Motor neuron (in vitro differentiated cells): ENCODE results near the gene ODR4. TPM values are rescaled to one million over a fixed set of nuclear protein-coding genes. Genes with fewer than 3 reads are reported as not detected.
A peak's percentile ranks its signal among the peaks of the same experiment; 100 is the strongest.
"Not testable (repeated sequence)": the region's sequence is repeated elsewhere in the genome, so short reads cannot be mapped to it uniquely, and the experiment has no call there.

Experiments
- ATAC-seq, 8 experiments: fragments of 200-7000 bp; cut with Tn5 transposase; replicated peaks in 6 of 8; 2 replicates each; pipeline ENCODE4 v1.8.0; 2021; ENCODE audit warnings: mild to moderate bottlenecking in 8 of 8, moderate library complexity in 8 of 8
- H3K27ac ChIP-seq, 2 donors: fragments of 250-450 bp; sonication (Bioruptor Pico); 2 replicates each; pipeline ENCODE4 v1.9.0; 2021; ENCODE audit warnings: antibody characterized with exemption in 2 of 2, mild to moderate bottlenecking in 2 of 2, moderate library complexity in 1 of 2
- H3K4me1 ChIP-seq, 2 donors: fragments of 250-450 bp; sonication (Bioruptor Pico); replicated peaks in 1 of 2; 2 replicates each; pipeline ENCODE4 v1.6.1; 2021; ENCODE audit warnings: antibody characterized with exemption in 2 of 2, mild to moderate bottlenecking in 2 of 2, moderate library complexity in 1 of 2
- H3K4me3 ChIP-seq, 5 donors: fragments of 250-450 bp; sonication (Bioruptor Pico); 2 replicates each; pipeline ENCODE4 v1.9.0; 2021; ENCODE audit warnings: antibody characterized with exemption in 5 of 5, mild to moderate bottlenecking in 5 of 5, moderate library complexity in 4 of 5
- WGBS, 10 experiments: fragments of 450-650 bp; shearing (Covaris generic); methylation state at CpG; one replicate each; pipeline ENCODE4 v1.0.0; 2022; 5-methylcytosine and 5-hydroxymethylcytosine counted together
- in situ Hi-C, 9 experiments: fragments of 400-800 bp; cut with MboI; loops; one replicate each; pipeline ENCODE4 v1.15.0; 2021; ENCODE audit warnings: low sequenced_read_pairs in 9 of 9, low pct_unique_long_range_greater_than_20kb in 2 of 9; ENCODE audit not compliant: unreplicated experiment in 9 of 9
- total RNA-seq, 8 experiments: library from RNA; unstranded; fragments of 300-600 nt; gene quantifications; 2 replicates each; pipeline versions ENCODE4 v1.2.3 to v1.2.4, GENCODE V29; 2022

ODR4 gene
- total RNA-seq: 10 to 100 TPM; 18.7 to 26.9 (median 24.3) TPM

DNA sequence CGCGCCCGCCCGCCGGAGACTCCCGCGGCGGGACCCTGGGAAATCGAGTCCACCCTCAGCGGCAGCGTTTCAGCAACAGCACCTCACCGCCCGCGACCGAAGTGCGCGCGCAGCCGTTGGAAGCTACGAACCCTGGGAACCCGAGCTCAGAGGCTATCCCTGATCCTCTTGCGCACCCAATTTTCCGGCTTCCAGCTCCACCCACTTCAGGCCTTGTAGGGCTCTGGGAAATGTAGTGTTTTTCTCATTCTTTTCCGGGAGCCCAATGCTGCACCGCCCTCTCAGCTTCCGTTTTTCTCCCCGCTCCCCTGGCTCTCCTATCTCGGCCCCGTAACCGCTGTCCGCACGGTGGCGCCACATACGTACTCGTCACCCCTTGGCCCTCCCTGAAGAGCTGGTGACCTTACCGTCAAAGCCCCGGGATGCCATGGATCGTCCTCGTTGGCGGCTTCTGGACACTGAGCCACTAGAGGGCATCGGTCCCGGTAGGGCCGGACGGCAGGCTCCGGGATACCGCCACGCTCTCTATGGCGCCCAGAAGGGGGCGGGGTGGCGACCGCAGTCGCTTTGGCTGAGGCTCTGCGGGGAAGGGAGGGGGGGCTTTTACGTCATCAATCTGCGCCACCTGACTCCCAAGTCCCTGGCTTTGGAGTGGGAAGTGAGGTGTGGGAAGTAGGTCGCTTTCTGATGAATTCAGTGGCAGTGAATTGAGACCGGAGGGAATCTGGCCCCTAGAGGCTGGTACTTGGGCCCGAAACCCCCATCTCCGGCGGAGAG is at the start of gene ODR4, which contains the start of gene TPR:
Gene ODR4 (plus strand): TSS at position 687 of the 777 bp plus-strand sequence. CDS start 3,948 bp downstream, outside the sequence.
Gene TPR (minus strand): TSS at position 102 of the 777 bp plus-strand sequence. CDS start 225 bp downstream, outside the sequence.
- peak within 1 kb of the TSS; percentile 45 to 83 (median 62) for H3K4me3 ChIP-seq
- H3K4me1 ChIP-seq: peaks cover 4 to 5% of the 10 kb centered on the region in 2 donors
- peak; percentile 83 to 91 (median 88) for ATAC-seq
- H3K27ac ChIP-seq: peak within 1 kb of the TSS; percentile 94
- WGBS, 10 experiments: 0 to 2% (median 0%) methylated on average over 1 to 23 of the region's 60 CpGs; no CpG with 5 or more reads in 2 of the 10 experiments
- in situ Hi-C loops: loop anchor here in 1 of 9 experiments (25.0 kb wide), 1 partner anchor 612 kb away; no protein-coding TSS in a partner anchor

DNA sequence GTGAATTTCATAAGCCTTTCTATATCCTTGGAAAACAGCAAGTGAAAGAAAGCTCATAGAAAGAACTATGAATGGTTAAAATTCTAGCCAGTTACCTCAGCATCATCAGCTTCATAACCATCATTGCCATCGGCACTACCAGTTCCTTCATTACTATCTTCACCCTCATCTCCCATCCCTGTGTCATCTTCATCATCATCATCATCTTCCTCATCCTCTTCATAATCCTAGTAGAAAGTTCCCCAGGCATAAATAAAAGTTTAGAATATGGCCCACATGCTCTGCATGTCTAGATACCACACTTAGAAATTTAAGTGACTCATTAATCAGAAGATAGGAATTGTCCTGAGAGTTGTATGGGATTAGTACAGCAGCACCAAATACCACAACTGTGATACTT is 49.6 kb upstream of the ODR4 start:
- 50 to 100% (median 100%) methylated on average over 1 of the region's 1 CpG; no CpG with 5 or more reads in 5 of the 10 experiments for WGBS, 10 experiments
- in situ Hi-C loops: no loop called here

DNA sequence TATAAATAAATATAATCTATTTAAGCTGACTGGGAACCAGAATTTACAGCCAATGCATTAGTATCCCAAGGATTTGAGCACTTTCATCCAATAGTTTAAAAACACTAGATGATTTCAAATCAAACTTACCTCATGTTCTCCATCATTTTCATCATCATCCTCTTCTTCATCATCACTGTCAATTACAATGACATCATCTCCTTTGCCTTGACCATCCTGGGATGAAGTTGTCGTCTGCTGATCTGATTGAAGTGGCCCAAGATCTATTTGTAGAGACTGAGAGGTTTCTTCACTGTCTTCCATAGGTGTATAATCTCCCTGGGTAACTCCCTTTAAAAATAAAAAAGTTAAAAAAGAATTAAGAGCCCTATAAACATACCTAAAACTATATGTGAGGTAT is 48.3 kb upstream of the ODR4 start:
- Histone ChIP-seq H3K4me1 (no peaks in the 10 kb centered on the region), H3K4me3 (no peak overlapping the region), H3K27ac (no peak overlapping the region)
- 80 to 100% (median 100%) methylated on average over 1 of the region's 1 CpG; no CpG with 5 or more reads in 3 of the 10 experiments for WGBS, 10 experiments
- in situ Hi-C loops: no loop called here
- no peak for ATAC-seq

More for the DNA sequence above, 49.6 kb upstream of the ODR4 start:
- Histone ChIP-seq H3K4me1 (no peaks in the 10 kb centered on the region), H3K4me3 (no peak overlapping the region), H3K27ac (no peak overlapping the region)
- no peak for ATAC-seq

DNA sequence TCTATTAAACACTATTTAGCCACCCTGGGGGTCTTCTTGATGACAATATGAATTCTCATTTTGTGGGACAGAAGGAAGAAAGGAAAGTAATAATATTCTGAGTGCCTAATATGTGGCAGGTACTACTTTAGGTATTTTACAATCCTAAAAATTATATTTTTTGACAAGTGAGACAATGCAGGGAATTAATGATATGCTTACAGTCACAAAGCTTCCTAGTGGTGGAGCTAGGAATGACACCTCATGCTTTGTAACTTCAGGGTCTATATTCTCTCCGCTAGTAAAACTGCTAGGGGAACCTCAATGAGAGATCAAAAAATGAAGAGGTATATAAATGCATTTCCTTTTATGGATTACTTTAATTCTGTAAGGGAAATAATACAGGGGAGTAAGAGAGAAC is 44.9 kb upstream of the ODR4 start:
- Histone ChIP-seq H3K27ac (no peak overlapping the region), H3K4me3 (no peak overlapping the region), H3K4me1 (no peaks in the 10 kb centered on the region)
- in situ Hi-C loops: no loop called here
- WGBS, 10 experiments: 83 to 100% (median 100%) methylated on average over 1 of the region's 1 CpG; no CpG with 5 or more reads in 1 of the 10 experiments
- ATAC-seq: no peak

DNA sequence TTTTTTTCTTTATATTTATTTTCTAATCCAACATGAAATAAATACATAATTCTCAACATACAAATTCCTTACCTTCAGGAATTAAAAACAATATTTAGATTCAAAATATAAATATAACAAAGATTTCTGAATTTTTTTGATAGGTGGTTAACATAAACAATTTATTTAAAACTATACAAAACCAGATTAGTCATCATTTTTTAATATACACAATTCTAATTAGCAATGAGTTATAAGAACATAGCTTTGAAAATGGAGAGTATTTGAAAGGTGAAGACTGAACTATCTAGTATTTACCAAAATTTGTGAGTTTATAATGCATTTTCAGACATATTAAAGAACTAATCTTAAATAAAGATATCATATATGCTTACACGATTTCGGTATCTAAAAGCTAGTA is 38.1 kb upstream of the ODR4 start:
- no peak for ATAC-seq
- Histone ChIP-seq H3K4me1 (no peaks in the 10 kb centered on the region), H3K27ac (no peak overlapping the region), H3K4me3 (no peak overlapping the region)
- 88 to 100% (median 97%) methylated on average over 2 of the region's 2 CpGs; no CpG with 5 or more reads in 2 of the 10 experiments for WGBS, 10 experiments
- in situ Hi-C loops: no loop called here

DNA sequence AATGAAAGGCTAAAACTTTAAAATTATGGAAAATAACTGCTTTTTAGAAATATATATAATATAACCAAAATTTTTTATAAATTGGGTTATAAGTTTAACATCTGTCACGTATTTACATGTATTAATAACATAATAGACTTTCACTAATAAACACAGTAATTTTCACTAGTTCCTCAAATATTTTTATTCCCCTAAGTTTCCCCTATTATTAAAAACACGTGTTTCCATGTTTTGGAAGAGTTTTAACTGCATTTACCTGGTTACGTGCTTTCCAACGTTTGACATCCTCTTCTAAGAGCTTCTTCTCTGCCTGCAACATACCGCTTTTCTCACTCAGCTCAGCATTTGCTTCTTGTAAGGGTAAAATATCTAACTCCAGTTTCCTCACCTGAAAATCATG is 34.9 kb upstream of the ODR4 start:
- Histone ChIP-seq H3K4me1 (no peaks in the 10 kb centered on the region), H3K4me3 (no peak overlapping the region), H3K27ac (no peak overlapping the region)
- WGBS, 10 experiments: 72 to 100% (median 95%) methylated on average over 2 to 5 of the region's 5 CpGs
- in situ Hi-C loops: no loop called here
- no peak for ATAC-seq

DNA sequence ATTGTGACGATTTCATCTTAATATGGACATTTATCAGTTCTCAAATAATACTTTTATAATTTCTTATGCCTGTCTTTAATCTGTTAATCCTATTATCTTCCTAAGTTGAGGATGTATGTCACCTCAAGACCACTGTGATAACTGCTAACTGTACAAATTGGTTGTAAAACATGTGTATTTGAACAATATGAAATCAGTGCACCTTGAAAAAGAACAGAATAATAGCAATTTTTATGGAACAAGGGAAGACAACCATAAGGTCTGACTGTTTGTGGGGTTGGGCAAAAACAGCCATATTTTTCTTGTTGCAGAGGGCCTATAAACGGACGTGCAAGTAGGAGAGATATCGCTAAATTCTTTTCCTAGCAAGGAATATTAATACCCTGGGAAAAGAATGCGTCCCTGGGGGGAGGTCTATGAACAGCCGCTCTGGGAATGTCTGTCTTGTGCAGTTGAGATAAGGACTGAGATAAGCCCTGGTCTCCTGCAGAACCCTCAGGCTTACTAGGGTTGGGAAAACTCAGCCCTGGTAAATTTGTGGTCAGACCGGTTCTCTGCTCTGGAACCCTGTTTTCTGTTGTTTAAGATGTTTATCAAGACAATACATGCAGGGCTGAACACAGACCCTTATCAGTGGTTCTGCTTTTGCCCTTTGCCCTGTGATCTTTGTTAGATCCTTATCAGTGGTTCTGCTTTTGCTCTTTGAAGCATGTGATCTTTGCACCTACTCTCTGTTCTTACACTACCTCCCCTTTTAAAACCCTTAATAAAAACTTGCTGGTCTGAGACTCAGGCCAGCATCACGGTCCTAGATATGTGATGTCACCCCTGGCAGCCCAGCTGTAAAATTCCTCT is 27.6 kb upstream of the ODR4 start:
- H3K4me1 ChIP-seq, in situ Hi-C loops, H3K27ac ChIP-seq, H3K4me3 ChIP-seq, ATAC-seq: not testable (repeated sequence)
- WGBS, 10 experiments: 68 to 100% (median 94%) methylated on average over 1 to 8 of the region's 8 CpGs

DNA sequence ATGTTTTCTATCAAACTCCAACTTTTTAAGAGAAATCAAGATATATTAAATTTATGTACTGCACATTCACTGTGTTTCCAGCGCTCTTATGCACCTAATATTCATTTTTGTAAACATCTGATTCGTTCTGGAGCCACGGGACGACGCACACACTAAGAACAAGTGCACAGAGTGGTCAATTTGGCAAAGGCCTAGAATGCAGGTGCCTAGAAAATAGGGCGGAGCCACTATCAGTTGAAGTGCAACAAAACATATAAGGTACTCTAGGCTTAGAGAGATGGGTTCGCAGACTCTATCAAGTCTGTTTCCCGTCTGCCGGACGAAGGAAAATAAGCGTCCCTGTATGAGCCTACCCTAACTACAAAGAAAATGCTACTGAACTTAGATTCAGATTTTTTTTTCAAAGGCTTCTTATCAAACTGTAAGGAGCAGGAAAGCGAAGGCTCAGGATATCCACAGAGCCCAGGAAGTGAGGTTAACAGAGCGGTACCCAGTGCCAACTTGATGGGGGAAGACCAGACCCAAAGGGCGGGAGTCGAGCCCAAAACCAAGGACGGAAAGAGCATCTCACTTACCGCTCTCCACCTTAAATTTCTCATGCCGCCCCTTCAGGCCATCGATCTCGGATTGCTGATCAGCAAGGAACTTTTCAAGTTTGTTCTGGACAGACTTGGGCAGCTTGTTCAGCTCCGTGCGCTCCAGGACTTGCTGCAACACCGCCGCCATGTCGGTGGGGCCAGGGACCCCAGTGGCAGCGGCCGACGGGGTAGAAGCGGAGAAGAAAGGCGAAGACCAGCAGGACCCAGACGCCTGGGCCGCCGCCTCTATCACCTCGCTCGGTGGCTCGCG is 1.1 kb upstream of the ODR4 start:
- WGBS, 10 experiments: 0 to 5% (median 0%) methylated on average over 2 to 31 of the region's 37 CpGs
- peak overlapping the region; percentile 94 for H3K27ac ChIP-seq
- in situ Hi-C loops: loop anchor here in 1 of 9 experiments (25.0 kb wide), 1 partner anchor 613 kb away; no protein-coding TSS in a partner anchor
- peaks cover 4 to 5% of the 10 kb centered on the region in 2 donors for H3K4me1 ChIP-seq
- ATAC-seq: peak in 4 of 8 experiments; percentile 0 to 2 (median 1)
- H3K4me3 ChIP-seq: peak overlapping the region; percentile 45 to 83 (median 62)

DNA sequence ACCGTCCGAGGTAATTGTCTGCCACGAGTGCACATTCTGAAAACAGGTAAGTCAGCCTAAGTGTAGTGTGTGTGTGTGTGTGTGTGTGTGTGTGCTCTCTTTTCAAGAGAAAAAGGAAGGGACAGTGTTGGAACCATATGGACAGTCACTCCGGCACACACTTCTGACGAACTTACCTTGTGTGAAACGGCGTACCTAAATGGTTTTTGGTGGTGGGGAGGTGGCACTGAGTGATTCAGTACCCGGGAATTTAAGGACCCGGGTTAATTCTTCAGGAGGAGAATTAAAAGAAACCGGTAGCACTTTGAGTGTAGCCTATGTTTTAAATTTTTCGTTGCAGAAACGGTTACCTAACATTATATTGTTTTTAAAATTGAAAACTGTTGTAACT is 286 bp downstream of the ODR4 start:
- H3K4me3 ChIP-seq: peak overlapping the region; percentile 45 to 83 (median 62)
- in situ Hi-C loops: loop anchor here in 1 of 9 experiments (25.0 kb wide), 1 partner anchor 611 kb away; no protein-coding TSS in a partner anchor
- WGBS, 10 experiments: 0 to 5% (median 2%) methylated on average over 1 to 9 of the region's 12 CpGs; no CpG with 5 or more reads in 1 of the 10 experiments
- peak overlapping the region; percentile 94 for H3K27ac ChIP-seq
- H3K4me1 ChIP-seq: peaks cover 4 to 5% of the 10 kb centered on the region in 2 donors
- peak in 7 of 8 experiments; percentile 0 to 15 (median 2) for ATAC-seq

DNA sequence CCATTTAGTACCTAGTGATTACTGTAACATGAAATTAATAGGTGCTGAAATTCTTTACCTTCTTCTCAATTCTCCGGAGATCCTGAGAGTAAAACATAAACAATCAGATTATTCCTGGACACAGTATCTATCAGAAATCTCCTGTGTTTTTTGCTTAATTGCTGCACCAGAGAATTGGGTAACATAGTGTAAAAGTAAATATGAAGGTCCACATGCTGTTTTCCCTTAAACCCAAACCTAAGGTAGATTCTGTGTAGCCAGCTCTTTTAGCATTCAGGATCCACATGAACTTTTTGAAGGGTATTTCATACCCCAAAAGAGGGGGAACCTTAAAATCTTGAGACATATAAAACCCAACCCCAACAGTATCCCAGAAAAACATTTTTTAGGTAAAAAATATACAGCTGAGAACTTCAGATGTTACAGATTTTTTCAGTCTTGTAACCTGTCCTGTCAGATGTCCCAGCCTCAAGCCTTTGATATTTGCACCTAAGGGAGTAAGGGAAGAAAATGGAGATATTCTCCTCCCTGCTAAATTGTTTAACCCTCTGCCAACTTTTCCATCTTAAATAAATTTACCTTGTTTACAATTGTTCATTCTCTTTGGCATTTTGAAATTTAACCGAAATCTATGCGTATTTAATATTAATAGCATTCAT is 11.2 kb downstream of the ODR4 start:
- Histone ChIP-seq H3K27ac (no peak overlapping the region), H3K4me3 (no peak overlapping the region), H3K4me1 (no peaks in the 10 kb centered on the region)
- ATAC-seq: no peak
- in situ Hi-C loops: loop anchor here in 1 of 9 experiments (25.0 kb wide), 1 partner anchor 600 kb away; no protein-coding TSS in a partner anchor
- 86 to 100% (median 95%) methylated on average over 2 to 3 of the region's 3 CpGs for WGBS, 10 experiments

DNA sequence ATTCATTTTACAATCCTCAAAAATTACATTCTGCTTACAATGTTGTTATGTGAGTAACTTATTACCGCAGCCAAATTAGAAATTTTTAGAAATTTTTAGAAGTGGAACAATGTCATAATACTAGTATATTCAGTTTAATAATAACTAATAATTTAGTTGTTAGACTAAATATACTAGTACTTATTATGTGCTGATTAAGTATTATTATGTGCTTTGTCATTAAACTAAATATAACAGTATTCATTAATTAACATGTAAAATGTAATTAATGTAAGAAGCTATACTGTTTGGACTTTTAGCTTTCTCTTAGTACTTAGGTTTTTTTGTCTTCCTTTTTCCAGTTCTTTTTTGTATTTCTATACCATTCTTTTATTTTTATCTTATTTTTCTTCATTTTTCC is 15.3 kb downstream of the ODR4 start:
- ATAC-seq: no peak
- Histone ChIP-seq H3K4me1 (no peaks in the 10 kb centered on the region), H3K4me3 (no peak overlapping the region), H3K27ac (no peak overlapping the region)
- 78 to 100% (median 100%) methylated on average over 1 of the region's 1 CpG; no CpG with 5 or more reads in 2 of the 10 experiments for WGBS, 10 experiments
- in situ Hi-C loops: loop anchor here in 1 of 9 experiments (25.0 kb wide), 1 partner anchor 596 kb away; no protein-coding TSS in a partner anchor
